Fibroblast of gingiva (primary cell): ENCODE results near the gene ZBTB16.

Experiments
- DNase-seq: peaks from one replicate; pipeline ENCODE4 v3.0.0-alpha.2; 2011; ENCODE audit warnings: low read depth

Gene ZBTB16

DNA sequence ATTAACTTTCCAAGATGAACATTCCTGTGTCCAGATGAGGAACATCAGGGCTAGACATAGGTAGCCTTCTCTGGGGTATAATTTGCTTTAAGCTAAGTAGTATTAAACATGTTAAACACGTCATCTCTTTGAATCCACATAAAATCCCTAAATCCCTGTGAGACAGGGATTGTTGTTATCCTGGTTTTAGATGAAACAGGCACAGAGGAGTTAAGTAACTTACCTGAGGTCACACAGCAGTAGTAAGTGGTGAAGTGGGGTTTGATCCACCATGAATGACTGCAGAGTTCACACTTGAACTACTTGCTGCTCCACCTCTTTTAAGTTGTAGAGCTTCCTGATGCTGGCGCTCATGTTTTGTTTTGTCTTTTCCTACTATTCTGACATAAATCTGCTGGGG lies 154.1 kb downstream of the ZBTB16 start:
- DNase-seq = no peak

DNA sequence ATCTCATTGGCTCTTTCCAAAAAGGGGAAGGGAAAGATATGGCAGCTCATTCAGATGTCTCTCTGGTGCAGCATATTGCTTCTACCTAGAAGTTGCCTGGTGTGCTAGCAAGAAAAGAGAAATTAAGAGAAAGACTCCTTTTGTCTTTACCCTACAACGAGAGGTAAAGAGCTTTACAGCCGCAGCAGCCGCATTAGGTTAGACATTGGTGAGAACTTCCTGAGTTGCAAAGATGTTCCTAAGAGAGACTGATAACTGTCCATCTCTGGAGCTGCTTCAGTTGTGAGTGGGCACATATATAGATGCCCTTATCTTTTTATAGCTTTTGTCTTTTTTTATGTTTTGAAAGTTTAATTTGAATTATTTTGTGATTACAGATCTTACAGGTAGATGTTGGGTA lies 155.9 kb downstream of the ZBTB16 start:
- no peak for DNase-seq

DNA sequence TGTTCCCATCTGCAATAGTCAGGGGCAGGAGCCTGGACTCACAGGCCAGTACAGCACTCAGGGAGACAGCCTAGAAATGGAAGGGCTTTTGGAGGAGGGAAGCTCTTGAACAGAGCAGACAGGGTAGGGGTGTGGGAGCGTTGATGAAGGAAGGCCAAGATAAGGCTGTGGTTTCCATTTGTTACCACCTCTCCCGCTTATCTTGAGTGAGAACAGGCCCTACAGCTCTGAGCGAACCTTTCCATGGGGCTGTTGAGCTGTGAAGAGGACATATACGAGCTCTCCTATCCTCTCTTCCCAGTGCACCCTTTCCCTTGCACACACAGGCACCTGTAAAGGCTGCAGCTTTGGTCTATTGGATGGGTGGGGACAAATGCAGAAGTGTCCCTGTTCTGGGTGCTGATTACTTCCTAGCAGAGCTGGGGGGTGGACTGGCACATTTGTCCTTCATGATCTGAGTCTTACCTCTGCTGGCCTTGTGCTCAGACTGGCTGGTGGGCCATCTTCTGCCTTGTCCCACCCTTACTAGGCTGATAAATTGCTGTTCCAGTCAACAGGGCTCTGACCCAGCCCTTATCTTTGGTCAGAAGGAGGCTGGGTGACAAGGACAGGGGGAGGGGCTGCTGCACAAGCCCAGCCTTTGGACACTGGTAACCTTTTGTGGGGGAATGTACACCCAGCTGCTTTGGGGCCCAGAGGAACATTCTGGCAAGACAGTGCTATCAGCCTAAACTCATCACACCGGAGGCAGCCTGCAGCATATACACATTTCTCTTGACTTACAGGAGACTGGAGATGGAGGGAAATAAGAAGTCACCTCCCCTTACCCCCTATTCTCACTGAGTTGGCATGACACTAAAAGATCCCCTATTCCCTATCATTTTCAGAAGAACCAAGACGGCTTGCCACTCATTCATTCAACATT lies 156.6 kb downstream of the ZBTB16 start:
- no peak for DNase-seq

DNA sequence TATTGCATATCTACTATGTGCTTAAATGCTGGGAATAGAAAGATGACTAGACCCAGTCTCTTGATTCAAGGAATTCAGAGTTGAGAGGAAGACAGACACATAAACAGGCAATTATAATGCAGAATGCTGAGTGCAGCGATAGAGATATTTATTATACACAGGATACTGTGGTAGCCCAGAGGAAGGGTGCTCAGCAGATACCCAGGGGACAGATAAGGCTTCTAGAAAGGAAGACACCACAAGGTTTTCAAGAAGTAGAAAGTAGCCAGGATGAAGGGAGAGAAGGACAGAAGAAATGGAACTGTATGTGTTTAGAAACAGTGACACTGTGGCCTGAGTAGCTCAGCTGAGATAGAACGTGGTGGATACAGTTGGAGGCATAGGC lies 157.3 kb downstream of the ZBTB16 start:
- DNase-seq = no peak

DNA sequence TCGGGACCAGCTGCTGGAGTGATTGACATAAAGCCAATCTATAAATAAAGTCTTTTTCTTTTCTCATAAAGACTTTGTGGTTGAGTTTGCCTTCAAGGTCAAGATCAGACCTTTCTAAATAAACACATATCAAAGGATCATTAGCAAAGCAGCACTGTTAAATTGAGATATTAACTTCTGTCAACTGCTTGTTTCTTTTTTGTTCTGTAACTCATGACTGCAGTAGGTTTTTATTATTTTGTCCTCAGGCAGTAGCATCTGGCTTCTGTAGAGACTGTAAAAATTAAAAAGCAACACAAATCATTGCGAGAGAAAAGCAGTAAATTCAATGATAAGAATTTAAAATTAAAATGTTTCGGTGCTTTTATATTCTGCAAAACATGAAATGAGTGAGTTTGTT lies 159.0 kb downstream of the ZBTB16 start:
- no peak for DNase-seq

DNA sequence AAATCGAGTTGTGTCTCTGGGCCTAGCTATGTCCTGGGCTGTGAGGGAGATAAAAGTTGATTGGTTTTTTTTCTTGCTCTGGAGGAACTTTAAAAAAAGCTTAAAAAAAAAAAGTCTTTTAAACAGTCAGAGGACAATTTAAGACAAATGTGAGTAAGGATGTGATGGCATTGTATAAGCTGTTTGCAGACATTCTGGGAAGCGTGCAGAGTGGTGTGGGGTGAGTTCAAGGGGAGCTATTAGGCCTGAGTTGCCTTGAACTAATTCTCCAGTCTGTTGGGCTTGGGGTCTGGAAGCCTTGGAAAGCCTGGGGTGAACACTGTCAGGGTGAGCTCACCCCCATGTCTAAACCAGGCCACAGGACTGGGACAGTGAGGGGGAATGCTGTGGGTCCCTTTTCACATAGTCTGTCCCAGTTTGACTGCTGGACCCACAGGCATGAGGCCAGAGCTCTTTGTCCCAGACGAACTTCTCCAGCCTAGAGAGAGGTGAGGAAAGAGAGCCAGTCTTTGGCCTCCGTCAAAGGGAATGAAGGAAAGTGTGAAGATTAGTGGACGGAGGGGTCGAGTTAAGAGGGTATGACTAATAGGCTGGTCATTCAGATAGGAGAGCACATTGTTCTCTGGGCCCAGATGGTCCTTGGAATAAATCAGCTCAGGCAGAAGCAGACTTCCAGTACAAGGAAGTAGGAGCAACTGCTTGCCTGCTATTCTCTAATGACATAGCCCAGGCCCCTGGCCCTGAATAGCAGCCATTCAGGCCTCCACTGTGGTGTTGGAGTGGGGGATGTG lies 160.2 kb downstream of the ZBTB16 start:
- peak; percentile 66 for DNase-seq

DNA sequence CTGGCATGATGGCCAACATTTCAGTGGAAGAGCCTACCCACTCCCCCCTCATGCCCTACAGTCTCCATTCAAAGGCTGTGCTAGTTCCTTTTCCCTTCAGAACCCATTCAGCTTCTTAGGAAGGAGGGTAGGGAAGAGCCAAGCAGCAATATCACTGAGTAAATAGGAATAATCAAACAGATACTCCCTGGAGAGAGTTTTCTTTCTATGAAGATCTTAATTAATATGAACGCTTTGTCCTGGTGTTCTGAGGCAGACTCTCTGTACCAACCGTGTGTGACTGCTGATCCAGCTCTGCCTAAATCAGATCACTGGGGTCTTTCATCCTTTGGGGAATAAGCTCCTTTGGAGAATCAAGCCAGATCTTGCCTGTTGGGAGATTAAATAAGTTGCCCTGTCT lies 161.5 kb downstream of the ZBTB16 start:
- no peak for DNase-seq

DNA sequence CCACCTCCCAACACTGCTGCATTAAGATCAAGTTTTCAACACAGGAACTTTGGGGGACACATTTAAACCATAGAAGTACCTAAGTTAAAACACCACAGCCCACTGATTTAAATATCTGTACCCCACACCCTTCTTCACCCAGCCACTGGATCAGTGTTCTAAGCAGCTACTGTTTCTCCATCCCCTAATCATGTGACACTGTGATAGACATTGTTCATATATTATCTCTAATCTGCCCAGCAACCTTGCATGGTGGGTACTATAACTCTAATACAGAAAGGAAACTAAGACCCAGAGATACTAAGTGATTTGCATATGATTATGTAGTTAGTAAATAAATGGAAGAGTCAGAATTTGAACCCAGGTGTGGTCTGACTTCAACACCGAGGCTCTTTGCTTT lies 166.2 kb downstream of the ZBTB16 start:
- no peak for DNase-seq

DNA sequence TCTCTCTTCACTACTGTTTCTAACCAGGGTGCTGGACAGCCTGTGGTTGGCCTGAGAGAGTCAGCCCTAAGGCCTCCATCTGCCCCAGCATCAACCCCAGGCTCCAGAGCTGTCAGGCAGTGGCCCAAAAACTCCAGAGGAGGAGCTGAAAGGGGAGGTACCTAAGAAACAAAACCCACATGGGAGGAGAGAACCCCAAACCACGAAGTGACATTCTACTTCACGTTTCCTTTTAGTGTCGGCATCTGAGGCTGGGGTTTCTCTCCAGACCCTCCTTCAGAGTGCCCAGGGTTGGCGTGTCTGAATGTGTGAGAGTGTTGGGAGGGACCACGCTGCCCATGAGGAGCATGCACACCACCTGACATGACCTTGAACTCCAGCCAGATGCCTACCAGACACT lies 166.8 kb downstream of the ZBTB16 start:
- no peak for DNase-seq

DNA sequence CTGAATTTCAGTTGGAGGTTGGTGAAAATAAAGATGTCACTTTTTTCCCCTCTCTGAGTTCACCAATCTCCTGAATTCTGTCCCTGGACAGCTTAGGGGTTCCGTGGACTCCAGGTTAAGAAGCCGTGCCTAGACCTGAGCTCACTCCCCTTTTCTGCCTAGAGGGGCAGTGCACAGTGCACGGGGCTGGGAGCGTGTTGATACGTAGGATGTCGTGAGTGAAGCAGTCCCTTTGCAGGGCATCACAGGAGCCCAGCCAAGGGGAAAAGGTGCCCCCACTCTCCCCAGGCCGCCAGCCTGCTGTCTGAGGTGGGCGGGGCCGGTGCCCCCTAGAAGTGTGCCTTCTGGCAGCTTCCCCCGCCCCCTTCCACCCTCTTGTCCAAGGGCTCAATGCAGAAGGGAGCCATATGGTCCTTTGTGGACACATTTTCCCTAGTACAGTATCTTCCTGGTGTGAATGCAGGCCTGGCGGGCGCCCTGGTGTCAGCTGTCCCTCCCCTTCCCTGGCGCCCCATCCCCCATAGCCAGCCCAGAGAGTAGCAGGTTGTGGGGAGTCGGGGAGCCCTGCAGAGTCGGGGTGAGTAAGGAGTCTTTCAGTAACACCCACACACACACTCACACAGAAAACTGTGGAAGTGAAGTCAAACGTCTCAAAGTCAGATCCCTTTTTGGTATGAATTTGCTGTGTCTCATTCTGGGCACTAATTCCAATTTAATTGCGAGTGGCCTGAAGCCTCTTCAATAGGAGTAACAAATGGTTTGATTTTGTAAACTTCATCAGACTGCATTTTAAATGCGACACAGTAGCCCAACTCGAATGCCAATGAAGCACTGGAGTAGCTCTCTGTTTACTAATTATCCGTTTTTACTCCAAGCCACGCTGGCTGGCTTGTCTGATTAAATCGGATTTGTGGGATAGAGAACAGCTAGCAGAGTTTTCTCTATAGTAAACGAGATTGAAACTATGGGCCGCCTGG lies 169.2 kb downstream of the ZBTB16 start:
- DNase-seq = no peak

DNA sequence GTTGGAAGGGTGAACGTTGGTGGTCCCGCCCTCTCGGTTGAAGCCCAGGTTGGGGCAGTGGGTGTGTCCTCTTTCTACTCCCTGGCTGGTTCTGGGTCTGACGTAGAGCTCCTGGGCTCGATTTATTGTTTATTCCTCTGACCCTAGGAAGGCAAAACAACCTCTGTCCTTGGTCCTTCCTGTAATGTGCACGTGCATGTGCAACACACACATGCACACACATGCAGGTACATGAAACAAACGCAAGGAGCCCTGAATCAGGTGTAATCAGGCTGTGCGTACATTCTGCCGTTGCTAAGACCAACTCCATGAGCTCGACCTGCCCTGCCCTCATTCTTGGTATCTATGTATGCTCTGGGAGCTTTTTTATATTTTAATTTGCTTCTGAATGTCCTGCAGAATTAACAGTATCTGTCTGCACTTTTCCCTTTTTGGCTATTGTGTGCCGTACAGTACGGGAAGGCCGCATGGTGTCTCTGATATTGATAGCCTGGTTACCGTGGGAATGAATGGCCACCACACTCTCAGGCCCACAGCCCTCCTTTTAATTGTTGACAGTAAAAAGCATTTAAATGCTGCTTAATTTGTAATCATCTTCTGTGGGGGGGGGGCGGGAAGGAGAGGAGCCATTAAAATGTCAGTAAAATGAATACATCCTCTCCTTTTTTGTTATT lies 170.7 kb downstream of the ZBTB16 start:
- no peak for DNase-seq

DNA sequence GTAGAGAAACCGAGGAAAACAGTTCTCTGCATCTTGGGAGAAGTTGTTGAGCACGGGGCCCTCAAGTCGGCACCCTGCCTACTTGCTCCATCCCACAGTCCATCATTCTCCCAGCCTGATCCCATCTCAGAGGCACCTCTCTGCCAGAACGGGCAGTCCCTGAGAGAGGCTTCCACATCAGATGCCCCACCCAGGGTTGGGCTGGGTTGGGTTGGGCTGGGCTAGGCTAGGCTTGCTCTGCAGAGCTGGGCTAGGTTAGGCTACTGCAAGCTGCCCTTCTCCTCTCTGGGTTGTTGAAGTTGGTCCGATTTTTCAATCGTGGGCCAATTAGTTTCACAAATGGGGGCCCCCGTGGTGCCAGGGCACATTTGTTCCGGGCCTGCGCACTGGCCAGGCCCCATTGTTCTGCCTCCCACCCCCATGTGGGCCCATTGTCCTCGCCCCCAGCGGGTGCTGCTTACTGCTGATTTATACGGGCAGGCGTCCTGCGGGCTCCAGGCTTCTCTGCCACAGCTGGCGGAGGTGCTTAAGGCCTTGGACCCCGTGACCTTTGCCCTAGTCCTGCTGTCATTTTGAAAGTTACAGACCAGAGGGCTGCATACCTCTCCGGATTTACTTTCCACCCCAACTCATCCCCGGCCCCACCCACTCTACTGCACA lies 173.0 kb downstream of the ZBTB16 start:
- DNase-seq = no peak

DNA sequence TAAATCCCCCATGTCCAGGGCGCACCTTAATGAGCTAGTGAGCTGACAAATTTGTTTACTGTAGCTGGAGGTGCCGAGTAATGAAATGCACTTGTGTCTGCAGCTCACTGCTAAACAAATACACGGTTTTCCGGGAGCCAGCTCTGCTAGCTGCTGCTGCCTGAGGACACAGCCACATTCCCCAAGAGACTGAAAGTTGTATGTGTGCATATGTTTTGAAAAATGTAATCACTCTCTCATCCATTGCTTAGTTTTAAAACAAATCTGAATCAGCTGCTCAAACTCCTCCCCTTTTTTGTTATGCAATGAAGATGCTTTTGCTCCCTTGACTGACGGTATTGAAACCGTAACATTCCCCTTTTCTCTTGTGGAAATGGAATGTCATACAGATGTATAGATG lies 174.2 kb downstream of the ZBTB16 start:
- DNase-seq = peak; percentile 82

DNA sequence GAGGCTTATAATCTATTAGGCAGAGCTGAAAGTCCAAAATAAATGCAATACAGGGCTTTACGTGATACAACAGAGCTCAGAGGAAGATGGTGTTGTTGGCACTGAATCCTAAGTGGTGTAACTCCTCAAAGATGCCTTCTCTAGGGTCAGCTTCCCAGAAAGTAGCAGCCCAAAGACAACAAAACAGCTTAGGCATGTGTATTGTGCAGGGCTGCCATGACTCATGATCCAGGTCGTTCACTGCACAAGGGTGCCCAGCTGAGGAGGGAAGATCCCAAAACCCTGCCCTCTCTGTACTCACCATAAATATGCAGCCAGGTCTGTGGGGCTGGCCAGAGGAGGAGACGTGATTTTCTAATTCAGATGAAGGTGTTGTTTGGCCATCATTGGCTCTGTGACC lies 177.3 kb downstream of the ZBTB16 start:
- peak; percentile 93 for DNase-seq

DNA sequence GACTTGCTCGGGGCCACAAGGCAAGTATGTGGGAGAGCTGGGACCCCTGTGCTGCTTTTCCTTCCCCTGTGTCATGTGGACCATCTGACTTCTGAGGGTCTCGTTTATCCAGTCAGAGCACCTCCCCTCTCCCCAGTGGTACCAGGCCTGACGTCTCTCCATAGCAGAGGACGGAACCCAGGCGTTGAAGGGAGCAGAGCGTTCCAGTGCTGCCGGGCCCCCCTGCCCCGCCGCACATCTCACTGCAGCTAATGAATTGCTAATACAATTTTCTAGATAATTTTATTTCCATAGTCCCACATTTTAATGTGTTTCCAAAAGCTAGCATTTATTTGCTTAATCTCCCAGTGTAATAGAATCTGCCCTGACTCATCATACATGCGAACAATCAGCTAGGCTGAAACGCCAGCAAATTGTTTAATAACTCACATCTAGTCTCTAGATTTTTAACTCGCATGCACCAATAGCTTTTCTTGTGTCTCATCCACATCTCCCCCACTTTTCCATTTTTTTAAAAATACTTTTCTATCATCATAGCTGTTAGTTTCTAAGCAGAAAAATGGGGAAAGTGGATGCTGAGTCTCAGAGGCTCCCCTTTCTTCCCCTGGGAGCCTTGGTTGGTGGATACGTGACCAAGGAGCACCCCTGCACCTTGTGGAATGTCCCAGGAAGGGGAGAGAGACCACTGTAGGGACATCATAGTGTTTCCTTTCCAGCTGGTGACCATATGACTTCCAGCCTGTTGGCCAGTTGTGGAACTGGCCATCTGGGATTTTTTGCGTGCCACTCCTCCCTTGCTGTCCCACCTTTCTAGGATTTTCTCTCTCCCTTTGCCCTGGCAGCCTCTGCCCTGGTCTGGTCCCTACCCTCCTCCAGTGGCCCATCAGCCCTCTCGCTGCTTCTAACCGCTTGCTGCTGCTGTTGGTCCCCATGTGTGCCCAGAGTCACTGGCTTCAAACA lies 178.1 kb downstream of the ZBTB16 start:
- DNase-seq = peak; percentile 79

DNA sequence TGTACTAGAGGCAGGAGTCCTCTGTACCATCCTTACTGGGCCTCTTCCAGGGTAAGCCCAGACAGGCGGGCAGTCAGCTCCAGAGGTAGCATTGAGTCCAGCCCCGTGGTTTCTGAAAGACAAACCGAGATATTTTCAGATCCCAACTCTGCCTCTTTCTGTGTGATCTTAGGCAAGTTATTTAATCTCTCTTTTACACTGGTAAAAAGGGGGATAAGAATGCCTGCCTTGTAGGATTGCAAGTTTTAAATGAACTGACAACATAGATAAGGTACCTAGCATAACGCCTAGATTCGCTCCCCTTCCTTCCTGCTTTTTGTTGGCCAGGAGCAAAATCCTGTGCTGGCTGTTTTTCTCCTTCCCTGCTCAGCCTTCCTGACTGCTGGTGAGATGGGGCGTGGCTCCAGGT lies 180.2 kb downstream of the ZBTB16 start:
- no peak for DNase-seq

DNA sequence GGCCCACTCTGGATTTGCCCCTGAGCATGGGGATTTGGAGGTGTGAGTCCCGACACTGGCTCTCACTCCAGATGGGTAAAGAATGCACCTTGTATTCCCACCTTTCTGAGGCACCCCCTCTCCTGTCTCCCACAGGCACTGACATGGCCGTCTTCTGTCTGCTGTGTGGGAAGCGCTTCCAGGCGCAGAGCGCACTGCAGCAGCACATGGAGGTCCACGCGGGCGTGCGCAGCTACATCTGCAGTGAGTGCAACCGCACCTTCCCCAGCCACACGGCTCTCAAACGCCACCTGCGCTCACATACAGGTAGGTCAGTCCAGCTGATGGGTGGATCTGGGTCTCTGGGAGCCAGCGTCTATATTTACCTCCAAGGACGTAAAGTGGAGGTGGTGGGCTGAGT lies 182.5 kb downstream of the ZBTB16 start:
- DNase-seq = no peak

DNA sequence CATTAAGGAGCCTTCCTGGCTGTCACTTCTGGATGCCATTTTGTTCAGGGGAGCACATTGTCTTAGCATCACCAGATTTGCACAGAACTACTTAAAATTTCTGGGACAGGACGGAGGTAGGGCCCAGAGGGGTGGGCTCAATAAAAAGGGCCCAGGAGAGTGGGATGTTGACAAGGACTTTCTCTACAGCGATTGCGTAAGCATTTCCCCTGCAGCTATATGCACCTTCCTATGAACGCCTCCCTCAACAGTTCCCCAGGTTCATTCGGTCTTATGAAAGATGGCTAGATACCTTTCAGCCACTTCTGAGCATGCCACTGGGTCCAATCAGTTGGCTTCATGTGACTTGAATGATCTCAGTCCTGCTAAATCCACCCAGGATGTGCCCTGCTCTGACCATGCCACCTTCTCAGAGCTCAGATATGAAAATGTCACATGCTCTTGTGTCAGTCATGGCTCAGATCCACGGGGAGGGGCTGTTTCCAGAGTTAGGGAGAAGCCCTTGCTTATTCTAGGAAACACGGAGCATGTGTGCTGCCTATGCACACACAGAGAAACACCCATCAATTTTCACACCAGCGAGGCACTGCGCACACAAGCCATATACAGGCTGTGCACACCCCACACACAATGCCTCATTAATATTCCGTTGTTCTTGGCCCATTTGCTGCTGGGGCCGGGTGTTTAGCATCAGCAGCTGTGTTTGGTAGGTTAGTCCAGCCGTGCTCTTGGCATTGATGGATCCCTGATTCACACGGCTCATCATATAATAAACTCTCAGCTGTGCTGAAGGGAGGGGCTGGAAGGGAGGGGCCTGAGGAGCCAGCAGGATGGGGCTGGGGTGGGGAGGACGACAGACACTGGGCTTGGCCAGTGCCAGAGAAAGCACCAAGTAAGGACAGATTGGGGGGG lies 184.2 kb downstream of the ZBTB16 start:
- DNase-seq = no peak
